Adrenal gland (tissue), 12 donors: ENCODE results near the gene LGMN. TPM values are rescaled to one million over a fixed set of nuclear protein-coding genes. Genes with fewer than 3 reads are reported as not detected.
A peak's percentile ranks its signal among the peaks of the same experiment; 100 is the strongest.

Experiments
- DNase-seq, 7 donors: peaks; one replicate each; pipeline ENCODE4 v3.0.0-alpha.2; 2019 to 2020
- H3K27ac ChIP-seq, 5 donors: fragments of 200-600 bp; sonication (generic) in 4 of 5; 1 replicate in 3 of 5; 2 replicates in 2 of 5; pipeline versions ENCODE4 v1.5.1 to v1.8.0; 2016 to 2020; ENCODE audit warnings: mild to moderate bottlenecking in 1 of 5
- H3K27me3 ChIP-seq: fragments of 200-600 bp; 2 replicates; pipeline ENCODE4 v1.8.0; 2021
- H3K36me3 ChIP-seq, 2 donors: fragments of 200-600 bp; replicated peaks in 1 of 2; 1 replicate in 1 of 2; 2 replicates in 1 of 2; pipeline versions ENCODE4 v1.5.1 to v1.8.0; 2018 to 2022
- H3K4me1 ChIP-seq, 2 donors: fragments of 200-600 bp; replicated peaks in 1 of 2; 1 replicate in 1 of 2; 2 replicates in 1 of 2; pipeline versions ENCODE4 v1.5.1 to v1.8.0; 2018 to 2021
- H3K4me3 ChIP-seq, 4 donors: fragments of 200-600 bp; sonication (generic) in 3 of 4; one replicate each; pipeline ENCODE4 v1.5.1; 2016 to 2018
- H3K9me3 ChIP-seq, 3 donors: fragments of 200-600 bp; sonication (generic) in 1 of 3; replicated peaks in 1 of 3; 1 replicate in 2 of 3; 2 replicates in 1 of 3; pipeline versions ENCODE4 v1.5.1 to v1.8.0; 2016 to 2021
- CTCF ChIP-seq, 6 experiments: fragments of 450-650 bp in 4 of 6; fragments of 200-600 bp in 2 of 6; sonication (generic) in 1 of 6; IDR thresholded peaks; 1 replicate in 5 of 6; 2 replicates in 1 of 6; pipeline versions ENCODE4 v1.5.1 to v1.8.0; 2016 to 2021; ENCODE audit warnings: antibody characterized with exemption in 6 of 6, mild to moderate bottlenecking in 2 of 6, moderate library complexity in 1 of 6
- POLR2A ChIP-seq, 2 donors: fragments of 450-650 bp; IDR thresholded peaks; one replicate each; pipeline ENCODE4 v1.6.1; 2017; ENCODE audit warnings: antibody characterized with exemption in 2 of 2, mild to moderate bottlenecking in 2 of 2, moderate library complexity in 1 of 2
- WGBS, 4 donors: extraction: QIAGEN DNeasy Blood & Tissue Kit in 2 of 4; methylation state at CpG; one replicate each; pipeline versions ENCODE4 v1.1.5 to v1.1.7; 2013 to 2017; 5-methylcytosine and 5-hydroxymethylcytosine counted together
- intact Hi-C, 2 donors: fragments of 100-400 bp; cut with DNase I; formaldehyde crosslinking; loops; one replicate each; pipeline versions ENCODE4 v1.14.1 to v1.15.0; 2022 to 2023
- polyA plus RNA-seq, 3 donors: library from polyadenylated mRNA; stranded (reverse); fragments of 200-250 nt in 2 of 3; fragments of 350-450 nt in 1 of 3; fragmentation: Illumina TruSeq in 1 of 3; extraction: RNeasy Lipid Tissue Mini Kit (QIAGEN cat#74804) in 1 of 3; gene quantifications; one replicate each; pipeline ENCODE4 v1.2.3, GENCODE V29; 2013 to 2014
- total RNA-seq, 9 donors: library from RNA; depleted of rRNA in 4 of 9; stranded (reverse); fragments of >200 nt in 4 of 9; fragments of 120-200 nt in 1 of 9; fragmentation: NEBNext Ultra II Directional in 1 of 9; extraction: Animal tissue kit (Norgen Biotek cat#: 25700) in 1 of 9; gene quantifications; one replicate each; pipeline versions ENCODE4 v1.1.0 to v1.2.4, GENCODE V29; 2013 to 2023
- donor health status: healthy with polysubstance abuse.
- donor health status: Bipolar disorder and iron deficiency.
- donor health status: DM: yes; HTN: yes; CAD: no.
- donor health status: DM: no; HTN: no; CAD: no.
- donor health status: DM: no; HTN: no; CAD: no.
- donor health status: DM: yes; HTN: yes; CAD: no.

Gene LGMN
- total and polyA plus RNA-seq, 12 donors = 66.6 to 153 (median 117) TPM

GRCh38 chr14:92706386-92706785 lies 42.0 kb downstream of the LGMN start:
- intact Hi-C loops = no loop called here
- TF ChIP-seq CTCF (IDR thresholded peaks at IDR 0.05) (no peak), POLR2A (IDR thresholded peaks at IDR 0.05) (no peak)

GRCh38 chr14:92704821-92705220 lies 43.6 kb downstream of the LGMN start:
- WGBS, 4 donors = 76 to 88% (median 84%) methylated on average over 9 to 11 of the region's 11 CpGs
- H3K27me3 ChIP-seq = no peaks in the 10 kb centered on the region
- H3K4me1 ChIP-seq = peaks cover 0 to 3% of the 10 kb centered on the region in 2 donors
- H3K36me3 ChIP-seq = peaks cover 0 to 10% of the 10 kb centered on the region in 2 donors
- H3K27ac ChIP-seq = peak overlapping the region in 1 of 5 donors; percentile 76
- no peak for DNase-seq
- intact Hi-C loops = no loop called here
- TF ChIP-seq POLR2A (IDR thresholded peaks at IDR 0.05) (no peak), CTCF (IDR thresholded peaks at IDR 0.05) (no peak)
- H3K9me3 ChIP-seq = no peaks in the 10 kb centered on the region
- no peak overlapping the region for H3K4me3 ChIP-seq

More at GRCh38 chr14:92706386-92706785, 42.0 kb downstream of the LGMN start:
- Histone ChIP-seq H3K4me3 (no peak overlapping the region), H3K9me3 (no peaks in the 10 kb centered on the region), H3K27ac (no peak overlapping the region), H3K36me3 (peaks cover 0 to 15% of the 10 kb centered on the region in 2 donors), H3K27me3 (no peaks in the 10 kb centered on the region), H3K4me1 (peaks cover 0 to 3% of the 10 kb centered on the region in 2 donors)
- WGBS, 4 donors = 88 to 95% (median 95%) methylated on average over 11 to 15 of the region's 15 CpGs
- DNase-seq = no peak

- intact Hi-C loops = no loop called here
- Histone ChIP-seq H3K36me3 (peaks cover 0 to 10% of the 10 kb centered on the region in 2 donors), H3K27ac (peak overlapping the region in 1 of 5 donors; percentile 76), H3K9me3 (no peaks in the 10 kb centered on the region), H3K27me3 (no peaks in the 10 kb centered on the region), H3K4me1 (peaks cover 0 to 3% of the 10 kb centered on the region in 2 donors), H3K4me3 (no peak overlapping the region)
- 81 to 84% (median 82%) methylated on average over 22 to 23 of the region's 23 CpGs for WGBS, 4 donors
- peak in 4 of 7 donors; percentile 42 to 69 (median 56) for DNase-seq
- TF ChIP-seq CTCF (IDR thresholded peaks at IDR 0.05) = no peak
- no peak for TF ChIP-seq POLR2A (IDR thresholded peaks at IDR 0.05)
Observed at GRCh38 chr14:92704036-92704804, 44.2 kb downstream of the LGMN start.

- no peaks in the 10 kb centered on the region for H3K9me3 ChIP-seq
- H3K4me1 ChIP-seq = peaks cover 0 to 3% of the 10 kb centered on the region in 2 donors
- H3K27ac ChIP-seq = no peak overlapping the region
- DNase-seq = peak in 1 of 7 donors; percentile 4
- H3K27me3 ChIP-seq = no peaks in the 10 kb centered on the region
- 91 to 96% (median 94%) methylated on average over 10 of the region's 10 CpGs for WGBS, 4 donors
- TF ChIP-seq CTCF (IDR thresholded peaks at IDR 0.05) (no peak), POLR2A (IDR thresholded peaks at IDR 0.05) (no peak)
- no peak overlapping the region for H3K4me3 ChIP-seq
- intact Hi-C loops = no loop called here
- peaks cover 0 to 10% of the 10 kb centered on the region in 2 donors for H3K36me3 ChIP-seq
Observed at GRCh38 chr14:92703516-92703915, 44.9 kb downstream of the LGMN start.
